LNCAP (cell line): ENCODE data around the gene GPSM1.

Source experiments
- TF ChIP-seq, protein P1 (sequence below): fragments of 450-650 bp; IDR thresholded peaks from 2 replicates; pipeline ENCODE4 v1.5.1; 2017; ENCODE audit warnings: mild to moderate bottlenecking

GPSM1 gene

DNA sequence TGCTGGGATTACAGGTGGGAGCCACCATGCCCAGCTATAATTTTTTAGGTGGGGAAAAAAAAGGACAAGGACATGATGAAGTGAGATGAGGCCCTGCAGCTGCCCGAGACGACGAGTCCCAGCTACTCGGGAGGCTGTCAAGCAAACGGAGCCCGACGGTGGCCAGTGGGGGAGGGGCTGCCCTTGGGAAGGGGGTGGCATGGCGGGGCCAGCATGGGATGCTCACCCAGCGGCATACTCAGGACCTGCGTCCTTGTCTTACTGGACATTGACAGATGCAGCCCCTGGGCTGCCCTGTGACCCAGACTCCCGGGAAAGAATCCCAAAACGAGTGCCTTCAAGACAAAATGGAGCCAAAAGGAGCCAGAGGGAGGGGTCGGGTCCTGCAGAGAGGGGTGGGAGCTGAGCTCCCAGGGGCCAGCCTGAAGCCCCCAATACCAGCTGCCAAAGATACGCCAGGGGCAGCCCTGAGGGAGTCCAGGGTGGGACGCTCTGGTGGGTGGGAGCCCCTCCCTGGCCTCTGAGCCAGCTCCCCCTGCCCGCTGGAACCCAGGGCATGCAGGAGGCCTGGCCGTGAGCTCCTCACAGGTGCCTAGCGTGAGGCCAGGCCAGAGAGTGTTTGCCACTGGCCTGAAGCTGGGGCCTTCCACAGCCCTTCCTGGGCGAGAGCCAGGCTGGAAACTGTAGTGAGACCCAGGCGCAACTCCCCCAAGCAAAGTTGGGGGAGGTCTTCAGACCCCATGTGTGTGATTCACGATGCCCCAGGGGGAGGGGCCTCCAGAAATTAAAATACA, 39.2 kb upstream of the GPSM1 start:
- TF ChIP-seq, protein P1, sequence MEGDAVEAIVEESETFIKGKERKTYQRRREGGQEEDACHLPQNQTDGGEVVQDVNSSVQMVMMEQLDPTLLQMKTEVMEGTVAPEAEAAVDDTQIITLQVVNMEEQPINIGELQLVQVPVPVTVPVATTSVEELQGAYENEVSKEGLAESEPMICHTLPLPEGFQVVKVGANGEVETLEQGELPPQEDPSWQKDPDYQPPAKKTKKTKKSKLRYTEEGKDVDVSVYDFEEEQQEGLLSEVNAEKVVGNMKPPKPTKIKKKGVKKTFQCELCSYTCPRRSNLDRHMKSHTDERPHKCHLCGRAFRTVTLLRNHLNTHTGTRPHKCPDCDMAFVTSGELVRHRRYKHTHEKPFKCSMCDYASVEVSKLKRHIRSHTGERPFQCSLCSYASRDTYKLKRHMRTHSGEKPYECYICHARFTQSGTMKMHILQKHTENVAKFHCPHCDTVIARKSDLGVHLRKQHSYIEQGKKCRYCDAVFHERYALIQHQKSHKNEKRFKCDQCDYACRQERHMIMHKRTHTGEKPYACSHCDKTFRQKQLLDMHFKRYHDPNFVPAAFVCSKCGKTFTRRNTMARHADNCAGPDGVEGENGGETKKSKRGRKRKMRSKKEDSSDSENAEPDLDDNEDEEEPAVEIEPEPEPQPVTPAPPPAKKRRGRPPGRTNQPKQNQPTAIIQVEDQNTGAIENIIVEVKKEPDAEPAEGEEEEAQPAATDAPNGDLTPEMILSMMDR: no peak

DNA sequence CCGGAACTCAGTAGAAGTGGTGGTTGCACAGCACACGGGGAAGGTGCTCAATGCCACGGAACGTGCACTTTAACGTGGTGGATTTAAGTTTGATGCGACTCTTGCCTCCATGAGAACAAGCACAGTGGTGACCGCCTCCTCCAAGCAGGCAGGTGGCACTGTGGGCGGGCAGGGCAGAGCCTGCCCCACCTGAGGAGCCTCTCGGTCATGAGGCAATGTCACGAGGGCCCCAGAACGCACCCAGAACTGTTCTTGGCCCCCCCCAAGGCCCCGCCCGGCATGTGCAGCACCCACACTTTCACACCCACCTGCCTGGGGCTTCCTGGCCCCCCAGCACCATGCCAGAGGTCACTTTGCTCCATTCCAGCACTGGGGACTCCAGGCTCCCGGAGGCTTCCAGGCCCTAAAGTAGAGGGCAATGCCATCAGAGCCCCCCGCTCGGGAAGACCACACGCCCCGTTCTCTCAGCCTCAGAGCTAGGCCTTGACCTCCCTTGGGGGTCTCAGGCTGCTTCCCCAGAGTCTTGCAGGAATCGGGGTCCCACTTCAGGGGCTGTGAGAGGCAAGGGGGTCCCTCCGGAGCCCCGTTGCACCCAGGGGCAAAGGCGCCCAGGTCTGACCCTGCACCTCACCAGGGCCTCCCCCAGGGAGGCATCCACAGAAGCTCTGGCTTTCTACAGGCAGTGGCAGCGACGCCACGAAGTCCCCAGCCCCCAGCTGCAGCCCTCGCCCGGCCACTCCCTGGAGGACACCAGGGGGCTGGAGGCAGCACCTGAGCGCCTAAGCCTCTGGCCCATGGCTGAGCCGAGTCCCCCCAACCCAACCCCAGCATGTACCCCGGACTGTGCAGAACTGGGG, 37.5 kb upstream of the GPSM1 start:
- TF ChIP-seq, protein P1: no peak

DNA sequence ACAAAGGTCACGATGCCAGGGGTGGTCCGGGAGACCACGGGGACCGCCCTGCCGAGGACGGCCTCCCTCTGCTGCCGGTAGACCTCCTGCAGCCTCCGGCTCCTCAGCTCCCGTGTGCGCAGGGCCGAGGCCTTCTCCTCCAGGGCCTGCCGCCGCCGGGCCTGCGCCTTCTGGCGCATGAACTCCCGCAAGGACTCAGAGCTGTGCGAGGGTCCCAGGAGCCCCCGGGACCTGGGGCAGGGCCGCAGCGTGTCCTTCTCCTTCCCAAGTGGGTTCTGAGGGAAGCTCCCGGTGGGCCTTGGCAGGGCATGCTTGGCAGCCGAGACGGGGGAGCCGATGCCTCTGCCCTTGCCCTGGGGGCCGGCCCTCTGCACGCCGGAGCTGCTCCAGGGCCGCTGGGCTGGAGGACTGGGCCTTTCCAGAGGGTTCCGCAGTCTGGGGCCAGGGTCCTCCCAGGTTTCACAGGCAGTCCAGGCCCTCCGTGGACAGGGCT, 36.8 kb upstream of the GPSM1 start:
- TF ChIP-seq, protein P1: no peak

DNA sequence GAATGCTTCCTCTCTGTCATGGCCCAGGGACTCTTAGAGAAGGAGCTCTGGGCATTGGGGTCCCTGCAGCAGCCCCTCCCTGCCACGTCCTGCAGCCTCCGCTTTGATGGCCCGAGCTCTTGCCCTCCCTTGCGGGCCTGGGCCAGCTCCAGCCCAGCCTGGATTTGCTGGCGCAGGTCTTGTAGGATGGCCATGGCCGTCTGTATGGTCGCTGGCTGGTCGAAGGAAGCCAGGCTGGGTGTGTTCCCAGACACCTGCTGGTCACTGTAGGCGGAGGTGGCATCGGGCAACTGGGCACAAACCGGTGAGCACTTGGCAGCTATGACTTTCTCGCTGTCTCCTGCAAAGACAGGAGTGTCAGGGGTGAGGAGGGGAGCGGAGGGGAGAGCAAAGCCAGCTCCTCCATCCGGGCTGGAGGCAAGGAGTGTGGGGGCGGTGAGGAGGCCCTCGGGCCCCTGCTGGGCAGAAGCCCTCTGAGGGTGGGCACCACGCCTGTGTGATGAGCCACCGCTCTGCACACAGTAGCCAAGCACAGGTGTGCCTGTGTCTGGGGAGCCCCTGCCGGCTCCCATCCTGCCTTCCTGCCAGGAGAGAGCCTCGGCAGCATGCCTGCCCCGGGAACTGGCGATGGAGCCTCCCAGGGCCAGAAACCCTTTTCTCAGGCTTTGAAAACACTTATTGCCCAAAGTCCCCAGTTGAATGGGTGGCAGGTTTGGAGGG, 35.9 kb upstream of the GPSM1 start:
- TF ChIP-seq, protein P1: no peak

DNA sequence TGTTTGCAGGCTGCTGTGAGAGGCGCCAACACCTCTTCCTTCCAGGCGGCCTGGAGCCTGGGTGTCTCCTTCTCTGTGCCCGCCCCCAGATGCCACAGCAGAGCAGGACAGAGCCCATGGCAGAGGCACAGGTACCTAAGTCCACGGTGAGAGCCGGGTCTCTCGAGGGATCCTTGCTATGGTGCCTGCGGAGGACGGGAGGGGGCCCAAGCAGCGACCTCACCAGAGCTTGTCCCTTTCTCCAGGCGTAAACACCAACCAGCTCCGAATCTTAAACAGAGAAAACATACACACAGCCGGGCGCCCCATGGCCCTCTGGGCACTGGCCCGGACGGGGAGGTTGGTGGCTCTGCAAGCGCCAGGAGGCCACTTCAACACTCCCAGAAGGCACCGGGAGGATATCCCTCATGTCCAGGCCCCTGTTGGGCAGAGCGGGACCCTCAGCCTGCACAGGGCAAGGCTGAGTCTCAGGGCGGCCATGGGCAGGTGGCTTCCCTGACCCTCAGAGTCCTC, 35.3 kb upstream of the GPSM1 start:
- TF ChIP-seq, protein P1: no peak

DNA sequence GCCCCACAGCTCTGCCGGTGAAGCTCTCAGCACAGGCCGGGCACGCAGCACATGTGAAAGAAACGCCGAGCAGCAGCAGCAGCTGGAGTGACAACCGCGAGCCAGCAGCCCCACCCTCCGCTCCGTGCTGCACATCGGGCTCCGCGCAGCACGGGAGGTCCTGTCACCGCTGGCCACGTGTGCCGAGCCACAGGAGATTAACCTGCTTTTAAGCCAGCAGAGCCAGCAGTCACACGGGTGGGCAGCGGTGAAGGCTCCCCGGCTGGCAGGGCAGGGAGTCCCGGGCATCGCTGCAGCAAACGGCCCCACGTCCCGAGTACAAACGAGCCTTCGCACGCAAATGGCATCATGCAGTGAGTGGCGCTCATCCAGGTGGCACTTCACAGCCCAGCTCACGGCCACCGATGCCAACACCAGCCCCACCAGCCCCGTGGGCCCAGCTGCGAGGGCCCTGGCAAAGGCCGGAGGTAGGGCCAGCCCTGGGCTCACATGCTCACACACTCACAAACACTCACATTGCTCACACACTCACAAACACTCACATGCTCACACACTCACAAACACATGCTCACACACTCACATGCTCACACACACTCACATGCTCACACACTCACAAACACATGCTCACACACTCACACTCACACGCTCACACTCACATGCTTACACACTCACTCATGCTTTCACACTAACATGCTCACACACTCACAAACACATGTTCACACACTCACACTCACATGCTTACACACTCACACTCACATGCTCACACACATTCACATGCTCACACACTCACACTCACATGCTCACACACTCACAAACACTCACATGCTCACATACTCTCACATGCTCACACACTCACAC, 34.5 kb upstream of the GPSM1 start:
- TF ChIP-seq, protein P1: no peak
